Measurements from ENCODE around the gene RGS17.

RGS17 gene

GRCh38 chr6:153081914-153082313, 49.2 kb downstream of the RGS17 start:
- DNase-seq: no peak

- DNase-seq: no peak
These were observed 54.7 kb downstream of the RGS17 start for GRCh38 chr6:153076431-153076830.

- DNase-seq: no peak
These were observed 56.3 kb downstream of the RGS17 start for GRCh38 chr6:153074761-153075160.

- DNase-seq: no peak
These were observed 57.2 kb downstream of the RGS17 start for GRCh38 chr6:153073841-153074240.

- no peak for DNase-seq
These were observed 60.3 kb downstream of the RGS17 start for GRCh38 chr6:153070756-153071155.

- no peak for DNase-seq
These were observed 61.2 kb downstream of the RGS17 start for GRCh38 chr6:153069897-153070296.

- no peak for DNase-seq
These were observed 65.9 kb downstream of the RGS17 start for GRCh38 chr6:153065222-153065621.

- DNase-seq: no peak
These were observed 67.1 kb downstream of the RGS17 start for GRCh38 chr6:153063936-153064335.

- DNase-seq: no peak
These were observed 68.6 kb downstream of the RGS17 start for GRCh38 chr6:153062516-153062915.

- no peak for DNase-seq
These were observed 71.3 kb downstream of the RGS17 start for GRCh38 chr6:153059757-153060156.

GRCh38 chr6:153059311-153059710, 71.8 kb downstream of the RGS17 start:
- no peak for DNase-seq

- no peak for DNase-seq
These were observed 72.2 kb downstream of the RGS17 start for GRCh38 chr6:153058909-153059308.

- DNase-seq: no peak
These were observed 72.8 kb downstream of the RGS17 start for GRCh38 chr6:153058291-153058690.

GRCh38 chr6:153056308-153056707, 74.8 kb downstream of the RGS17 start:
- no peak for DNase-seq

GRCh38 chr6:153051801-153052200, 79.3 kb downstream of the RGS17 start:
- DNase-seq: no peak

- DNase-seq: no peak
These were observed 82.5 kb downstream of the RGS17 start for GRCh38 chr6:153048631-153049030.

- no peak for DNase-seq
These were observed 83.7 kb downstream of the RGS17 start for GRCh38 chr6:153047386-153047785.

- no peak for DNase-seq
These were observed 85.8 kb downstream of the RGS17 start for GRCh38 chr6:153045271-153045670.

- DNase-seq: no peak
These were observed 86.8 kb downstream of the RGS17 start for GRCh38 chr6:153044295-153044694.

GRCh38 chr6:153043719-153044118, 87.4 kb downstream of the RGS17 start:
- DNase-seq: no peak

- DNase-seq: no peak
These were observed 92.6 kb downstream of the RGS17 start for GRCh38 chr6:153038378-153039057.

GRCh38 chr6:153034139-153034538, 96.9 kb downstream of the RGS17 start:
- no peak for DNase-seq

GRCh38 chr6:153032255-153032882, 98.7 kb downstream of the RGS17 start:
- no peak for DNase-seq

GRCh38 chr6:153031335-153031955, 99.6 kb downstream of the RGS17 start:
- DNase-seq: no peak

All from NCI-H1436 (cell line).